HG03469 (cell line): ENCODE measurements around the gene NUP85.
"Not testable (repeated sequence)": the region's sequence is repeated elsewhere in the genome, so short reads cannot be mapped to it uniquely, and the experiment has no call there.

Source experiments
- ATAC-seq: cut with Tn5 transposase; IDR thresholded peaks from one replicate; pipeline ENCODE4 v1.9.1; 2021; ENCODE audit warnings: mild to moderate bottlenecking, moderate library complexity, moderate number of reproducible peaks; ENCODE audit not compliant: unreplicated experiment

Gene NUP85

GRCh38 chr17:75199886-75200618 lies 5.4 kb upstream of the NUP85 start:
- ATAC-seq = no peak

DNA sequence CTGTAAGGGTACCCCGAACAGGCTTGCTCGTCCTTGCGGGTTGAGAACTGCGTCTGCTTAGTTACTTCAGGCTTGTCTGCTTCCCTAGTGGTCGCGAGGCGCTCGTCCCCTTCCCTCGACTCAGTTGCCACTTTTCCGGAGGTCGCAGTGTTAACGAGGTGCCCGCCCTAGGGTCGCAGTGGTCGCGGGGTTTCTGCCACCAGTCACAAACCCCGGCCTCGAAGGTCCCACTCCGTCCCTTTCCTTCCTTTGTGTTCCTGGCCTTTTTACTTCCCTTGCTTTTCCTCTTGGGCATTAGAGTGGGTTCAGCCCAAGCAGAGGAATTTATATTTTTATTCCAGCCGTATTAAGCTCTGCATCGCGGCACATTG lies 299 bp downstream of the NUP85 start:
- no peak for ATAC-seq

DNA sequence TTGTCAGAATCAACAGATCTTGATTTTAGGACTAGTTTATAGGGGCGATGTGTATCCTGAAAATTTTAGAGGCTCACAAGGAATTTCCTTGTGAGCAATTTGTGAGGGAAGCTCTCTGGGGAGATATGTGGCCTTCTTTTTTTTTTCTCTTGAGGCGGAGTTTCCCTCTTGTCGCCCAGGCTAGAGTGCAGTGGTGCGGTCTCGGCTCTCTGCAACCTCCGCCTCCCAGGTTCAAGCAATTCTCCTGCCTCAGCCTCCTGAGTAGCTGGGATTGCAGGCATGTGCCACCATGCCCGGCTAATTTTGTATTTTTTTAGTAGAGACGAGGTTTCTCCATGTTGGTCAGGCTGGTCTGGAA lies 1.6 kb downstream of the NUP85 start:
- not testable (repeated sequence) for ATAC-seq

- ATAC-seq = no peak
Measured at GRCh38 chr17:75207760-75208159, 2.3 kb downstream of the NUP85 start.

DNA sequence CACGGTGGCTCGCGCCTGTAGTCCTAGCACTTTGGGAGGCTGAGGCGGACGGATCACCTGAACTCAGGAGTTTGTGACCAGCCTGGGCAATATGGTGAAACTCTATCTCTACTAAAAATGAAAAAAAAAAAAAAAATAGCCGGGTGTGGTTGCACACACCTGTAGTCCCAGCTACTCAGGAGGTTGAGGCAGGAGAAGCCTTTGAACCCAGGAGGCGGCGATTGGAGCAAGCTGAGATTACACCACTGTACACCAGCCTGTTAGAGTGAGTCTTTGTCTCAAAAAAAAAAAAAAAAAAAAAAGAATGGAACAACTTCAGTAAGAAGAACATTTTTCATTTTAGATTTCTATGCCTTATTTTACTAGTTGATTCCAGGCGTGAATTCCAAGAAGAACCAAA lies 2.7 kb downstream of the NUP85 start:
- no peak for ATAC-seq

DNA sequence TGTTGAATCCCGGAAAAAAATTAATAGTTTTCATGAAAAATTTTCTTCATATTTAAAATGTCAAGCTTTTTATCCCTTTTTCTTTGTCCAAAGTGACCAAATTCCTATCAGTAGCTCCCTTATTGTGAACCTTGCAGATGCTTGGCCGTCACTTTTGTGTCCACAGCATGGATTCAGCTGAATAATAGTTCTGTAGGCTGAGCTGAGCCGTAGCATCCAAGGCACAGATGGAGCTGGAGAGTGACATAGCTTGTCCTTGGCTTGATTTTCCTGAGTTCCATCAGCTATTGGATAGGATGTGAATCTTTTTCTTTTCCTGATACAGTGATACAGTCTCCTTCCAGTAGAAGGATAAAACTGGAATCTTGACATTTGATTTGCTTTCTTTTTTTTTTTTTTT lies 3.6 kb downstream of the NUP85 start:
- ATAC-seq = no peak

GRCh38 chr17:75218131-75218530 lies 12.7 kb downstream of the NUP85 start:
- no peak for ATAC-seq

DNA sequence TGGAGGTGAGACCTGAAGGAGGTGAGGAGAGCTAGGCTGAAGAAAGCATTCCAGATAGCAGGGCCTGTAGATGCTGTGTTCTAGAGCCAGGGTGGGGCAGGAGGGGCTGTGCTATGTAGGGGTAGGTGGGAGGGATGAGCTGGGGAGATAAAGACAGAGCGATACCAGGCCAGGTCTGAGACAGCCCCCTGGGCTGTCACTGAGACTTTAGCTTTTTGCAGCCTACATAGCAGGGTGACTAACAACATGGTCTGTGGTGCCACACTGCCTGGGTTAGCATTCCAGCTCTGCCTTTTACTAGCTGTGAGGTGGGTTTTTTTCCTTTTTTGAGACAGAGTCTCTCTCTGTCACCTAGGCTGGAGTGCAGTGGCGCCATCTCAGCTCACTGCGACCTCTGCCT lies 14.3 kb downstream of the NUP85 start:
- no peak for ATAC-seq

- ATAC-seq = no peak
Measured at GRCh38 chr17:75225016-75225415, 19.5 kb downstream of the NUP85 start.

- ATAC-seq = no peak
Measured at GRCh38 chr17:75227729-75228128, 22.2 kb downstream of the NUP85 start.

DNA sequence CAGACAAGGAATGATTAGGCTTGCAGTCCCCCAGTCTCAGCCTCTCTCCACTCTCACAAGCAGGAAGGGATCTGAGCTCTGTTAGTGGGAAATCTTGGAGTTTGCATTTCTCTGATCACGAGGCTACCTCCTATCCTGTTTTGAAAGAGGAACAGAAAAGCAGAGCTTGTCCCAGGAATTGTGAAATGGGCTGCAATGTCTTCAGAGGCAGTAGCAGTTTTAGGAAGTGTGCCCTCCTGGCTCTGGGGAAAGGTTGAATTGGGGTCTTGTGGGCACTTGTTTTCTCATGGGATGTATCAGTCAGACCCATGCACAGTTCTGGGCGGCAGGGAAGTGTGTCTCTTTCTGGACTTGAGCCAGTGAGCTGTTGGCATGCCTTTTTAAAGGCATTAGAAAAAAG lies 22.8 kb downstream of the NUP85 start:
- ATAC-seq = no peak

- no peak for ATAC-seq
Measured at GRCh38 chr17:75228847-75229246, 23.4 kb downstream of the NUP85 start.

DNA sequence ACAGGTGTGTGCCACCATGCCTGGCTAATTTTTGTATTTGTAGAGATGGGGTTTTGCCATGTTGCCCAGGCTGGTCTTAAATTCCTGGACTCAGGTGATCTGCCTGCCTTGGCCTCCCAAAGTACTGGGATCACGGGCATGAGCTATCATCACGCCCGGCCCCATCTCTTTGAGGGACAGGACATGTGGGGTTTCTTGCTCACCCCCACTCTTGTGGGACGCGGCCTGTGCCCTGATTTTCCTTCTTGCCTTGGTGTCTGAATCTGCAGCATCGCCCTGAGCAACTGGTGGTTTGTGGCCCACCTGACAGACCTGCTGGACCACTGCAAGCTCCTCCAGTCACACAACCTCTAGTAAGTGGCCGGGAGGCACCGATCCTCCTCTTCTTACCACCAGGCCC lies 25.6 kb downstream of the NUP85 start:
- ATAC-seq = no peak

GRCh38 chr17:75231741-75232464 lies 26.4 kb downstream of the NUP85 start:
- no peak for ATAC-seq

DNA sequence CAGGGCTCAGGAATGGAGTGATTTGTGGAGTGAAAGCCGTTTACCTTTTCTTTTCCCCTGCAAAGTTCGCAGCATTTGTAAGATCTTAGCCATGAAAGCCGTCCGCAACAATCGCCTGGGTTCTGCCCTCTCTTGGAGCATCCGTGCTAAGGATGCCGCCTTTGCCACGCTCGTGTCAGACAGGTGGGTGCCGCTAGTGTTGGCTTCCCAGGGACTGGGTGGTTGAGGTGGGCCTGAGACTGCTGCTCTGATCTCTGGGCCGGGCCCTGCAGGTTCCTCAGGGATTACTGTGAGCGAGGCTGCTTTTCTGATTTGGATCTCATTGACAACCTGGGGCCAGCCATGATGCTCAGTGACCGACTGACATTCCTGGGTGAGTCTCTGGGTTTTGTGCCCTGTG lies 27.3 kb downstream of the NUP85 start:
- ATAC-seq = no peak

DNA sequence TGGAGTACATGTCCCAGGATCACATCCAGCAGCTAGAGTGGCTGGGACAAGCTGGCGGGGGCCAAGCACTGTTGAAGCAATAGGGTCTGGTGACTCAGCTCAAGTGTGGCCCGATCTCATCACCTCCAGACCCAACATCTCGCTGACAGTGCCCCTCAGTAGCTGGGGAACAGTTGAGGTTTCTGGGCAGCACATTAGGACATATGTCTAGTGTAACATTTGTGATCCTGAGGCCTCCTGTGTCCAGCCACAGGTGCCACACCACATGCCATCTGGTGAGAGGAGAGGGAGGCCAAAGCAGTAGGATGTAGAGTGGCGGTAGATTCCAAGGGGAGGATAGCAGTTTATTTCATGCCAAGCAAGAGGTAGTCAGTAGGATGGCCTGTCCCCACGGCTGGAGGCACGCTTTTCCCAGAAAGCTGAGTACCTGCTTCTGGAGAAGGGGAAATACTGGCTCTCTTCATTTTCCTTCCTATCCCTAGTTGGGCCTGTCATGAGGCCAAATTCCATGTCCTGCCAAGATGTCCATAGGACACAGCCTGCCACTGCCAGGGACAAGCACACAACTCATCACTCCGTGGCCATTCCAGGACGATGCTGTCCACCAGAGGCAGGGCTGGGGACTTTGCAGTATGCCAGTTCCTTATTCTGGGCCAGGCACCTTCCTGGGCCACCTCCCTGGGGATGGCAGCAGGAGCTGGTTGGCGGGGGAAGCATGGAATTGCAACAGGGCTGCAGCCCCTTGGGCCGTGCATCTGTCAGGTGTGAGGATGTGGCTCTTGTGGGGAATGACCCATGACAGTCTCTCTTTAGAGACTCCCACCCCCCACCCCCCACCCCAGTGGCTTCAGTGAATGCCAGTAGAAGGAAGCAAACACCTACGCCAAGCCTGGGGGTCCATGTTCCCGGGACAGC lies 31.9 kb downstream of the NUP85 start:
- no peak for ATAC-seq

- ATAC-seq = no peak
Measured at GRCh38 chr17:75238020-75238580, 32.6 kb downstream of the NUP85 start.

- ATAC-seq = no peak
Measured at GRCh38 chr17:75238684-75239191, 33.3 kb downstream of the NUP85 start.

DNA sequence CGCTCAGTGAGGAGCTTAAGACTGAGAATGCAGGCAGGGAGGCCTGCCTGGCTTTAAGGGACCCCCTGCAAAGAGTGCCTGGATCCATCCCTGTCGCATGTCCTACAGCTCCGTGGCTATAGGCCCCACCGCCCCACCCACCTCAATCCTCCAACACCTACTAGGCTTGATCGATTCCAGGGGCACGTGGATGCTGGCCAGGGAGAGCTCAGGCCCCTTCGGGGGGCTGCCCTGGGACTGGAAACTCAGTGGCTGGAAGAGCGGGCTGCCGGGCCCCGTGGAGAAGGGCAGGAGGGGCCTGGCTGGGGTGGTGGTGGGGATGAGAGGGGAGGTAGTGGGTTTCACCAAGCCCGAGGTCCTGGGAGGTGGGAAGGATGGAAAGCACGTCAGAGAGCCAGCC lies 33.7 kb downstream of the NUP85 start:
- no peak for ATAC-seq

- ATAC-seq = no peak
Measured at GRCh38 chr17:75239778-75240393, 34.4 kb downstream of the NUP85 start.
